SK-N-MC (cell line): ENCODE results near the gene TMEM181.
"Not testable (repeated sequence)": the region's sequence is repeated elsewhere in the genome, so short reads cannot be mapped to it uniquely, and the experiment has no call there.

Source experiments
- DNase-seq: peaks from one replicate; pipeline ENCODE4 v3.0.0-alpha.2; 2011; ENCODE audit warnings: low read depth, low spot score
- H3K27ac ChIP-seq: fragments of 200-600 bp; sonication (generic); 2 replicates; pipeline ENCODE4 v1.5.1; 2016; ENCODE audit warnings: mixed run types
- H3K36me3 ChIP-seq: fragments of 200-600 bp; sonication (generic); 2 replicates; pipeline ENCODE4 v1.6.1; 2017; ENCODE audit warnings: antibody characterized with exemption, low read length, mixed read lengths; ENCODE audit not compliant: insufficient read depth
- H3K4me3 ChIP-seq: fragments of 200-600 bp; sonication (generic); 2 replicates; pipeline ENCODE4 v1.5.1; 2016
- H3K9ac ChIP-seq: fragments of 200-600 bp; sonication (generic); 2 replicates; pipeline ENCODE4 v1.8.0; 2017; ENCODE audit warnings: mixed run types, mixed read lengths; ENCODE audit not compliant: insufficient read length
- H3K9me3 ChIP-seq: fragments of 200-600 bp; sonication (generic); 2 replicates; pipeline ENCODE4 v1.6.1; 2017; ENCODE audit warnings: low read depth, mild to moderate bottlenecking, antibody characterized with exemption, low read length, moderate library complexity, mixed read lengths
- EZH2 ChIP-seq: fragments of 200-600 bp; sonication (generic); IDR thresholded peaks from one replicate; pipeline ENCODE4 v1.6.1; 2017; ENCODE audit warnings: antibody characterized with exemption
- FOXP2 ChIP-seq: optimal IDR thresholded peaks from 2 replicates; pipeline ENCODE3; 2011; ENCODE audit warnings: mild to moderate bottlenecking, moderate library complexity; ENCODE audit not compliant: insufficient read depth; ENCODE audit errors: extremely low read length, control extremely low read depth
- POLR2AphosphoS5 ChIP-seq: IDR thresholded peaks from 2 replicates; pipeline ENCODE4 v1.6.1; 2012; ENCODE audit warnings: mild to moderate bottlenecking, low read depth, low read length, borderline replicate concordance

Gene TMEM181

DNA sequence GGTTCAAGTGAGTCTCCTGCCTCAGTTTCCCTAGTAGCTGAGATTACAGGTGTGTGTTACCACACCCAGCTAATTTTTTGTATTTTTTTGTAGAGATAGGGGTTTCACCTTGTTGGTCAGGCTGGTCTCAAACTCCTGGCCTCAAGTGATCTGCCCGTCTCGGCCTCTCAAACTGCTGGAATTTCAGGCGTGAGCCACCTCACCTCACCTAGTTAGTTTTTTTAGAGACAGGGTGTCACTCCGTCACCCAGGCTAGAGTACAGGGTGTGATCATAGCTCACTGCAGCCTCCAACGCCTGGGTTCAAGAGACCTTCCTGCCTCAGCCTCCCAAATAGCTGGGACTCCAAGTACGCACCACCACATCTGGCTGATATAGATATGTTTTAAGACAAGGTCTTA lies 112.8 kb downstream of the TMEM181 start:
- no peaks in the 10 kb centered on the region for H3K36me3 ChIP-seq
- H3K4me3 ChIP-seq = no peak overlapping the region
- DNase-seq = no peak
- no peaks in the 10 kb centered on the region for H3K9me3 ChIP-seq
- no peak overlapping the region for H3K9ac ChIP-seq
- no peak overlapping the region for H3K27ac ChIP-seq
- TF ChIP-seq FOXP2 = no peak

DNA sequence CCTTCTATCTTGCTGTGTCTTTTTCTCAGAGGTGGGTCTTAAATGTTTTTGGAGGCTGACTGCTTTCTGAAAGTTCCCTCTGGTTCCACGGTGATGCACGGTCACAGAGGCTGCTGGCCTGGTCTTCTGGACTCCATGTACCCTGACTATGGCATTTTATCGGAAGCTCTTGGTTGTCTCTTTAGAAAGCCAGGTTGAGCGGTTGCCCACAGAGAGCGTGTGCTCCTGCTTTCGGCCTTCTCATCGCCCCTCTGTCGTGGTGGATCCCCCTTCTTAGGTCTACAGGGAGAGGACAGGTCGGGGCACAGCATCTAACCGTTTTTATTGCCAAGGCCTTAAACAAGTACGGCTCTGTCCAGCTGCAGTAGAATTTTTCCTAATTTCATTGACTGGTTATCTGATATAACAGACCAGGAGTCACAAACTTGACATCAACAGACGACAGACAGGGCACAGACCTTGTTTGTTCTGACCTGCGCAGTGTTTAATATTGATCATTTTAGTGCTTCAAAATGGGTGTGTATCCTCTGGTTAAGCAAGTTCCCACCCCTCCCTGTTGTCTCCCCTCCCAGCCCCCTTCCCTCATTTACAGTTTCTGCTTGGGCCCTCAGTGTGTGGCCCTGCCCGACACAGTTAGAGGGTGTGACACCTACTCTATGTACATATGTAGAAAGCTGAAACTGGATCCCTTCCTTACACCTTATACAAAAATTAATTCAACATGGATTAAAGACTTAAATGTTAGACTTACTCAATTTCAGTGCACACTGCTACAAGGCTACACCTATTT lies 114.6 kb downstream of the TMEM181 start:
- no peaks in the 10 kb centered on the region for H3K9me3 ChIP-seq
- H3K36me3 ChIP-seq = no peaks in the 10 kb centered on the region
- H3K27ac ChIP-seq = no peak overlapping the region
- no peak overlapping the region for H3K4me3 ChIP-seq
- H3K9ac ChIP-seq = no peak overlapping the region
- DNase-seq = no peak
- TF ChIP-seq POLR2AphosphoS5 (no peak), EZH2 (no peak), FOXP2 (no peak)

DNA sequence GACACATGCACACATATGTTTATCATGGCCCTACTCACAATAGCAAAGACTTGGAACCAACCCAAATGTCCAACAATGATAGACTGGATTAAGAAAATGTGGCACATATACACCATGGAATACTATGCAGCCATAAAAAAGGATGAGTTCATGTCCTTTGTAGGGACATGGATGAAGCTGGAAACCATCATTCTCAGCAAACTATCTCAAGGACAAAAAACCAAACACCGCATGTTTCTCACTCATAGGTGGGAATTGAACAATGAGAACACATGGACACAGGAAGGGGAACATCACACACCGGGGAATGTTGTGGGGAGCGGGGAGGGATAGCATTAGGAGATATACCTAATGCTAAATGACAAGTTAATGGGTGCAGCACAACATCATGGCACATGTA lies 117.2 kb downstream of the TMEM181 start:
- DNase-seq, H3K9me3 ChIP-seq, H3K27ac ChIP-seq, H3K36me3 ChIP-seq, H3K4me3 ChIP-seq, H3K9ac ChIP-seq: not testable (repeated sequence)

DNA sequence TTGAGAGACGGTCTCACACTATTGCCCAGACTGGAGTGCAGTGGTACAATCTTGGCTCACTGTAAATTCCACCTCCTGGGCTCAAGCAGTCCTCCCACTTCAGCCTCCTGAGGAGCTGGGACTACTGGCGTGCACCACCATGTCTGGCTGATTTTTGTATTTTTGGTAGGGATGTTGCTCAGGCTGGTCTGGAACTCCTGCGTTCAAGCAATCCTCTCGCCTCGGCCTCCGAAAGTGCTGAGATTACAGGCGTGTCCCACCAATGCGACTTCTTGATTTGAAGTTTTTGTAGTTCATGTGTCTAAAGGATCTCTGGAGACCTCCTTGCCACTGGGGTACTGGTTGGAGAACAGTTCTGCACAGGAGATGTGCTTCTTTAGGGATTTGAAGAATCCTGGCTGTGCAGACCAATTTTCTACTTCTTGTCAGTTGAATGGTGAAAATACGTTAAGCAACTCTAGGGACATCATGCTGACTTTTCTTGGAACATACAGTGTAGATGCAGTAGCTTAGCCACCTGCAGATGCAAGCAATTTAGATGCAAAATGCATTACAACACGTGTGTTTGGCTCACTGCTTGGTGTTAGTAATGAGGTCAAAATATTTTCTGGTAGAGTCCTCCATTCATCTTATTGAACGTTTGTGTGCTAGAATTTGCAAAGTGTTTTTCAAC lies 118.2 kb downstream of the TMEM181 start:
- Histone ChIP-seq H3K36me3 (no peaks in the 10 kb centered on the region), H3K9me3 (no peaks in the 10 kb centered on the region), H3K9ac (no peak overlapping the region), H3K27ac (no peak overlapping the region), H3K4me3 (no peak overlapping the region)
- TF ChIP-seq EZH2 (no peak), FOXP2 (no peak), POLR2AphosphoS5 (no peak)
- no peak for DNase-seq

DNA sequence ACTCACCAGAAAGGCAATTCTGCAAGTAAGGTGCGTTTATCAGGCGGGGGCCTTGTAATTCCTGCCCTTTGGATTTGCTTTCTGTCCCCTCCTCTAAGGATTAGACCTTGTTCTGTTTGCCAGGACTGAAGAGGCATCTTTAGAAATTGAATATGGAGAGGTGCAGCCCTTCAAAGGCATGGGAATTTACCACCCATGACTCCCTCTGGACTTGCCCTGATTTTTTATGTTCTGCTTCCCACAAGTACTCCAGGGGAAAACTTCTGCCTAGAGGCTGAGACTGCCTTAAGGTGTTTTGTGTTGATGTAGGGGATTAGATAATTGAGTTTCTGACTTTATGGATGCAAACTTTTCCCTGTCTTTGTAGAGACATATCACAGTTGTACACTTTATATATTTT lies 120.1 kb downstream of the TMEM181 start:
- H3K27ac ChIP-seq = no peak overlapping the region
- no peaks in the 10 kb centered on the region for H3K9me3 ChIP-seq
- DNase-seq = no peak
- TF ChIP-seq EZH2 (no peak), POLR2AphosphoS5 (no peak), FOXP2 (no peak)
- H3K9ac ChIP-seq = no peak overlapping the region
- no peaks in the 10 kb centered on the region for H3K36me3 ChIP-seq
- H3K4me3 ChIP-seq = no peak overlapping the region

DNA sequence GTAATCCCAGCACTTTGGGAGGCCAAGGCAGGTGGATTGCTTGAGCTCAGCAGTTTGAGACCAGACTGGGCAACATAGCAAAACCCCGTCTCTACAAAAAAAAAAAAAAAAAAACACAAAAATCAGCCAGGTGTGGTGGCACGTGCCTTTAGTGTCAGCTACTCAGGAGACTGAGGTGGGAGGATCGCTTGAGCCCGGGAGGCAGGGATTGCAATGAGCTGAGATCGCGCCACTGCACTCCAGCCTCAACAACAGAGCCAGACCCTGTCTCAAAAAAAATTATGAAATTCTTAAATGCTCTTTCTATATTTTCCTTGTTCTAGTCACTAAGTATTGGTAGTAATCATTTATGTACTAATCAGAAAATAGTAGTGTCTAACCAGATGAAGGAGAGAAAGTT lies 120.6 kb downstream of the TMEM181 start:
- no peak overlapping the region for H3K27ac ChIP-seq
- no peak for DNase-seq
- no peak overlapping the region for H3K4me3 ChIP-seq
- H3K9me3 ChIP-seq = no peaks in the 10 kb centered on the region
- no peaks in the 10 kb centered on the region for H3K36me3 ChIP-seq
- no peak for TF ChIP-seq FOXP2
- no peak for TF ChIP-seq POLR2AphosphoS5
- TF ChIP-seq EZH2 = no peak
- H3K9ac ChIP-seq = no peak overlapping the region

DNA sequence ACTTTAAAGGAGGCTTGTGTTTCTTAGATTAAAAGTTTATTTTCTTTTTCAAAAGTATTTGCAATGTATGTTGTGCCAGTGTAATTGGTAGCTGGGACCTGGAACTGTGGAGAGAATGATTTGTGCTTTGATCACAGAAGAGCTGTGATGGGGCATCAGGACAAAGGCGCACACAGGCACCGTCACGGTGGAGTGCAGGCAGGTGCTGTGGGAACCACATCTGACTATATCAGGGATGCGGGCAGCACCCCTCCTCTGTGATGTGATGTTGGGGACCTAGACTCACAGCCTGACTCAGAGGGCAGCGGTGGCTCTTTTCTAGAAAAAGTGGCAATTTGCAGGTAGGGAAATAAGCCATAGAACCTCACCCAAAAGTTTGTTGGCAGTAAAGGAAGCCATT lies 124.4 kb downstream of the TMEM181 start:
- no peaks in the 10 kb centered on the region for H3K36me3 ChIP-seq
- TF ChIP-seq POLR2AphosphoS5 = no peak
- no peak for TF ChIP-seq FOXP2
- TF ChIP-seq EZH2 = no peak
- DNase-seq = no peak

DNA sequence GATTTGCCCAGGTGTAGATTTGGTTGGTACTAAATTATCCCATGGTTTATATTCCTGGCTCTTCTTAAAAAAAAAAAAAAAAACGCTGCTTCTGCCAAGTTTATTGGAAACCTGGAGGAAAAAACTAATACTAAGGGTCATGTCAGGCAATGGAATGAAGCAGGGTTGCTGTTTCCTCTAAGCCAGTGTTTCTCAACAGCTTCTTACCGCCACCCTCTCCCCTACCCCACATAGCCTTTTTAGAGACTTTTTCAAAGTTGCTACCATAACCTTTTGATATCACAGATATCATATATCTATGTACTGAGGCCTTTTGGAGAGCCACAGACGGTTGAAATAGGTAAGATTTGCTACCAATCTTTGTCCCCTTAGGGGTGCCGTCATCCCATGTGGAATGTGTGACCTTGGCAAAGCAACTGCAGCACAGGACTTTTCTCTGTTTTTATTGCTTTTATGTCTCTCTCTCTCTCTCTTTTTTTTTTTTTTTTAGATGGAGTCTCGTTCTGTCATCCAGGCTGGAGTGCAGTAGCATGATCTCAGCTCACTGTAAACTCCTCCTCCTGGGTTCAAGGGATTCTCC lies 124.9 kb downstream of the TMEM181 start:
- TF ChIP-seq FOXP2 = no peak
- H3K27ac ChIP-seq = no peak overlapping the region
- no peak for DNase-seq

More for the DNA sequence above, 124.4 kb downstream of the TMEM181 start:
- Histone ChIP-seq H3K9me3 (no peaks in the 10 kb centered on the region), H3K4me3 (no peak overlapping the region), H3K9ac (no peak overlapping the region), H3K27ac (no peak overlapping the region)

More for the DNA sequence above, 124.9 kb downstream of the TMEM181 start:
- H3K36me3 ChIP-seq = no peaks in the 10 kb centered on the region
- no peak overlapping the region for H3K9ac ChIP-seq
- no peak overlapping the region for H3K4me3 ChIP-seq
- no peaks in the 10 kb centered on the region for H3K9me3 ChIP-seq
